GM21576 (cell line): ENCODE measurements around the gene ZC3H12A.

Experiments
- ATAC-seq: cut with Tn5 transposase; IDR thresholded peaks from one replicate; pipeline ENCODE4 v1.9.1; 2021; ENCODE audit warnings: mild to moderate bottlenecking, moderate library complexity; ENCODE audit not compliant: unreplicated experiment

ZC3H12A gene

DNA sequence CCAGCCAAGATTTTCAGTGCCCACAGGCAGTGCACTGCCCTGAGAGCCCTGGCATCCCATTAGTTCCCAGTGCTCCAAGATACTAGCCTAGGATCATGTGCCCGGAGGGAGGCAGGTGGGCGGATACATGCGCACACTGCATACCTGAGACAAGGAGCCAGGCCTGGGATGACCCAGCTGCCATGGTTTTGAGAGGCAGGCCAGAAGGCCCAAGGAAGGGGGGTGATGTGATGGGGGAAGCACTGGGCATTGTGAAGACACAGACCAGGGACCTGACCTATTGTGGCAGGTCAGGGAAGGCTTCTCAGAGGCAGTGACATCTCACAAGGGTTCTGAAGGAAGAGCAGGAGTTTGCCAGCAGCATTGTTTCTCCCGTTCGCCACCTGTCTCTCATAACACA, 3.6 kb downstream of the ZC3H12A start:
- ATAC-seq = no peak

DNA sequence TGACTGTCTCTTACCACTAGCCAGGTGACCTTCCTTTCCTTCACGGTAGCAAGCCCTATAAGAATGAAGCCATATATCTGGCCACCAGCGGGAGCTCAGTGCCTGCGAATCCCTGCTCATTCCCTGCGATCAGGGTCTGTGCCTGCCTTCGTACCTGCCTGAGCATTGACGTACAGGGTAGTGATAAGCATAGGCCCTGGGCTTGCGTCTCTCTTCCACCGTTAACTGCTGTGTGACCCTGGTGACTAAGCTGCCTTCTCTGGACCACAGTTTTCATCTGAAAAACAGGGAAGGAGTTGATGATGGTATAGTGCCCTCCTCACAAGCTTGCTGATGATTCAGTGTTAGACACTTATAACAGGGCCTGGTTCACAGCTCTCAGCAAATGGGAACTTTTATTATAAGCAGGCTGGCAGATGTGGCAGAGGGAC, 4.1 kb downstream of the ZC3H12A start:
- ATAC-seq = no peak

DNA sequence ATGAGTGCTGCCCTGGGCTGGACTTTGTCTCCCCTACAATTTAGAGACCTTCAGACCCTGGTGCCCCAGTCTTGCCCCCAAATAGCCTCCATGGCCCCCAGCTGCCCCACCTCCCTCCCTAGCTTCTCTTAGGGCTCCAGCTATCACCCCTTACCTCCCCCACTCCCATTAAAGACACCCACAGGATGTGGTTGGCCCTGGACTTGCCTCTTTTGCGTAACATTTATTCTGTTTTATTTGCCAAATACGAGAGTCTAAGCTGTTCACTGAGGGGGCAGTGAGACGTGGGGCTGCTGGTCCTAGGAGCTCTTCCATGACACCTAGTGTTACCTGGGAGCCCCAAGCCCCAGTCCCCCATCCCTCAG, 4.5 kb downstream of the ZC3H12A start:
- ATAC-seq = no peak

DNA sequence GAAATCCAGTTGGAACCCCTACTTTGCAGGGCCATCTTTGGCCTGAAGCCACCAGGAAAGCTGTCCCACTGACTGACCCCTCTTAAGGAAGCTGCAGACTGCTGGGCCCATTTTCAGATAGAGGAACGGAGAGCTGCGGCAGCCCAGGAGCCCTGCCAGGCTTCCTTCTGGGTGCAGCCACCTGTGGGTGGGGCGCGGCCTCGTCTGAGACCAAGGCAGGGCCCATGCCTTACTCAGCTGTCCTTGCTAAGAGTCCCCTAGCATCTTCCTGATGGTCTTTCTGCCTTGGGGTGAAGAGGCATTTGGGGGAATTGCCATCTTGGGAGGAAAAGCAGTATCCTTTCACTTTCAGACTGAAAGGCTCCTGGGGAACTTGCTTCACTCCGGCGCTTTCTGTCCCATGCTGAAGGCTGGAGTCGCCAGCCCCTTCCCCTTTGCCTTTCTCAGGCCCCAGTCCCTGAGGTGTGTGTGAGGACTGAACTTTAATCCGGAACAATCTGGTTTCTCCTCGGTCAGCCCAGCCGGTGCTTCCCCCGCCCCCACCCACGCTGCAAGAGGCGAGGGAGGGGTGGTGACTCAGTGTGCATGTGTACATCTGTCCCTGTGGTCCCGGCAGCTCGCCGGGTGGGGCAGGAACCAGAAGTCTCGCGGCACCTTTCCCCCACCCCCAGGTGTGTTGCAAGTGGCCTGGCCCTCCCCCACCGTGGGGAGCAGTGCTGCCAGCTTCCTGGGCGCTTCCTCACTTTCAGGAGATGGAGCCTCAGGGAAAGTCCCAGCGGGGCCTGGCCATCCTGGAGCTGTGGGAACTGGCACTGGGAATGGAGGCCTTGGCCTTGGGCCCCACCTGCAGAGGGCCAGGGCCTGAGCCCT, 5.1 kb downstream of the ZC3H12A start:
- peak; percentile 29 for ATAC-seq

DNA sequence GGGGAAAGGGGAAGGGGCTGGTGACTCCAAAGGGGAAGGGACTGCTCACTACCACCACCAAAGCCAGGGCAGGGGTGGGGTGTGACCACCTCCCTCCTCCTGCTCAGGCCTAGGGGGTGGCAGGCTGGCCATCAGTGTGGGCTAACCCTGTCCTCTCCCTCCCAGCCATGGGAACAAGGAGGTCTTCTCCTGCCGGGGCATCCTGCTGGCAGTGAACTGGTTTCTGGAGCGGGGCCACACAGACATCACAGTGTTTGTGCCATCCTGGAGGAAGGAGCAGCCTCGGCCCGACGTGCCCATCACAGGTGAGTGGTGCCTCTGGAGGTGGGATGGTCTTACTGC, 5.7 kb downstream of the ZC3H12A start:
- no peak for ATAC-seq

DNA sequence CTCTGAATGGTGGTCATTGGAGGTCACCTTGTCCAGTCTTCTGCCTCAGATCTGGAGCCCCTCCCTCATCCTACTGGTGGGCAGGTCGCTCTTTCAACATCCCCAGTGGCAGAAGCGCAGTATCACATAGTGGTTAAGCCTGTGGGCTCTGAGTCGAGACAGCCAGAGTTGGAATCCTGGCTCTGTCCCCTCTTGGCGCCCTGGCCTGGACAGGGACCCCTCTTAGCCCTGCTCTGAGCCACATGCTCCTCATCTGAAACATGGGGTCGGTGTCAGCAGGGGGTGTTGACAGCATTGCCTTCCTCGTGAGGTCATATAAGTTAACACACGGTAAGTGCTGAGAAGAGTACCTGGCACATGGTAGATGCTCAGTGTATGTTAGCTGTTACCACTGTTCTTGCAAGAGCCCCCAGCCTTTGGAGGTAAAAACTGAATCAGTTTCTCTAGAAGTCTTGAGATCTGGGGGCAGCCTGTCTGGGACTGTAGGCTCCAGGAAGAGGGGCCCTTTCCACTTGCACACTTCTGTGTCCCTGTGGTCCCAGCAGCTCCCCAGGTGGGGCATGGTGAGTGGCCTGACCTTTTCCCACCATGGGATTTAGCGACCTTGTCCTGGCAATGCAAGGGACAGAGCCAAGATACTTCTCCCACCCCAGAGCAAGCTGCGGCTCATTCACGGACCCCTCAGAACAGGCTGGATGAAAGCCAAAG, 6.4 kb downstream of the ZC3H12A start:
- no peak for ATAC-seq

DNA sequence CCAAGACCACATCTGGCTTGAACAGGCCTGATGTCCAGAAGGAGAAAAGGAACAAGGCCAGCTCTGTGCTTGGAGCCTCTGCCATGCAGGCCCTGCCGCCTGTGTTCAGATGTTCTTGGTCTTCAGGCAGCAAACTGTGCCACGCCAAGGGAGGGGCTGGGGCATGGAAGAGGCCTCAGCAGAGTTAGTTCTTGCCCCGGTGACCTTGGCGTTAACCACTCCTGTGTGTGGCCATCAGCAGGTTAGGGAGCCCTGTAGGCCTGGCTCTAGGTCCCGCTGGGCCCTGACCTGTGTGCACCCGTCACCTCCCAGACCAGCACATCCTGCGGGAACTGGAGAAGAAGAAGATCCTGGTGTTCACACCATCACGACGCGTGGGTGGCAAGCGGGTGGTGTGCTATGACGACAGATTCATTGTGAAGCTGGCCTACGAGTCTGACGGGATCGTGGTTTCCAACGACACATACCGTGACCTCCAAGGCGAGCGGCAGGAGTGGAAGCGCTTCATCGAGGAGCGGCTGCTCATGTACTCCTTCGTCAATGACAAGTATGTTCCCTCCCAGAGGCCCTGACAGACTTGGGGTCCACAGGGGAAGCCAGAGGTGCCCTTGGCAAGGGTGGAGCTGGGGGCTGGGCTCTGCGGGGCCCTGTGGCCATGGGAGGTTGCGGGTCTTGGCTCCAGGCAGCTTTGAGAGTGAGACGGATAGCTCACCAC, 7.1 kb downstream of the ZC3H12A start:
- no peak for ATAC-seq

DNA sequence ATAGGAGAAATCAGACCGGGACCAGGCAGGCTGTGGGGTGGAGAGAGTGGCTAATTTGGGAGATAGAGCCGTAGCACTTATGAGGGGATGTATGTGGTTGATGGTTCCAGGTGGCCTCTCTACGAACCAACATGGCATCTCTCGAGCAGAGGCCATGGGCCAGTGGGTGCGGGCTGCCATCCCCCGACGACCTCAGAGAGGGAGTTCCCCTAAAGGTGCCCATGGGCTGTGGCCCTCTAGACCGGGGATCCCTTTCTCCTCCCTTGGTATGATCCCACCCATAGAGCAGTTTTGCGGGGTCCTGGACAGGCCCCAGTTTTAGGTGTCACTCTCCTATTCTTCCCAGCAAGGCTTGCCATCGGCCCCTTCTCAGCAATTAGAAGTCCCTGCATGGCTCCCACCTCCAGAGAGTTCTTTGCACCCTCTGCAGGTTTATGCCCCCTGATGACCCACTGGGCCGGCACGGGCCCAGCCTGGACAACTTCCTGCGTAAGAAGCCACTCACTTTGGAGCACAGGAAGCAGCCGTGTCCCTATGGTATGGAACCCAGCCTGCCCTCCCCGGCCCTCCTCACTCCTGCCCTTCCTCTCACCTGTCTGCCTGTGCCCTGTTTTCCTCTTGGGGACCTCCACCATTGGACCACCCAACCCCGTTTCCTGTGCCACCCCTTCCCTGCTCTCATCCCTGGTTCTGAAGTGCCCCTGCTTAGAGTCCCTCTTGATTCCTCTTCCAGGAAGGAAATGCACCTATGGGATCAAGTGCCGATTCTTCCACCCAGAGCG, 7.8 kb downstream of the ZC3H12A start:
- ATAC-seq = no peak

DNA sequence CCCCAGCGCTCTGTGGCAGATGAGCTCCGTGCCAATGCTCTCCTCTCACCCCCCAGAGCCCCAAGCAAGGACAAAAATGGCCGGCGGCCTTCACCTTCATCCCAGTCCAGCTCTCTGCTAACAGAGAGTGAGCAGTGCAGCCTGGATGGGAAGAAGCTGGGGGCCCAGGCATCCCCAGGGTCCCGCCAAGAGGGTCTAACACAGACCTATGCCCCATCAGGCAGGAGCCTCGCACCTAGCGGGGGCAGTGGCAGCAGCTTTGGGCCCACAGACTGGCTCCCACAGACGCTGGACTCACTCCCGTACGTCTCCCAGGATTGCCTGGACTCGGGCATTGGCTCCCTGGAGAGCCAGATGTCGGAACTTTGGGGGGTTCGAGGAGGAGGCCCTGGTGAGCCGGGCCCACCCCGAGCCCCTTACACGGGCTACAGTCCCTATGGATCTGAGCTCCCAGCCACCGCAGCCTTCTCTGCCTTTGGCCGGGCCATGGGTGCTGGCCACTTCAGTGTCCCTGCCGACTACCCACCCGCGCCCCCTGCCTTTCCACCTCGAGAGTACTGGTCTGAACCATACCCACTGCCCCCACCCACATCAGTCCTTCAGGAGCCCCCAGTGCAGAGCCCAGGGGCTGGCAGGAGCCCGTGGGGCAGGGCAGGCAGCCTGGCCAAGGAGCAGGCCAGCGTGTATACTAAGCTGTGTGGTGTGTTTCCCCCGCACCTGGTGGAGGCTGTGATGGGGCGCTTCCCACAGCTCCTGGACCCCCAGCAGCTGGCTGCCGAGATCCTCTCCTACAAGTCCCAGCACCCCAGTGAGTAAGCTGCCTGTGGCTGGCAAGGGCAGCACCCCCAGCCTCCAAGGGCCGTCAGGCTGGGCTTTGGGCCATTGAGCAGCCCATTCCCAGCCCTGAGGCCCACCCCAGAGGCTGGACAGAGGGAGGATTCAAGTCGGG, 8.7 kb downstream of the ZC3H12A start:
- ATAC-seq = no peak

DNA sequence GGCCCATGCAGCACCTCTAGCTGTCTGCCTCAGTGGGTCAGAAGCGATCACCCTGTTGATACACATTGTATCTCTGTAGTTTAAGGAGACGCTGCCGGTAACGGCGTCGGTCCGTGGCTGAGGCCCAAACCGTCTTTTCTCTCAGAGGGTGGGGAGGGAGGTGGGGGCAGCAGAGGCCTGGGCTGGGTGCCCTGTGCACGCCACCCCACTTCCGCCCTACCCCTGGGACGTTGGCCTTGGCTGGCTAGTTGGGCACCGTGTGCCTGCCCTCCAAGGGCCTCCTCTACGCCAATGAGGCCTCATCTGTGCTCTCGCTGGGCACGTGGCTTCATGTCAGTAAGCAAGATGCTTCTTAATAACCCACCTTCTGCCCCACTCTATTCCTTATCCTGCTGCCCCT, 9.4 kb downstream of the ZC3H12A start:
- ATAC-seq = no peak

DNA sequence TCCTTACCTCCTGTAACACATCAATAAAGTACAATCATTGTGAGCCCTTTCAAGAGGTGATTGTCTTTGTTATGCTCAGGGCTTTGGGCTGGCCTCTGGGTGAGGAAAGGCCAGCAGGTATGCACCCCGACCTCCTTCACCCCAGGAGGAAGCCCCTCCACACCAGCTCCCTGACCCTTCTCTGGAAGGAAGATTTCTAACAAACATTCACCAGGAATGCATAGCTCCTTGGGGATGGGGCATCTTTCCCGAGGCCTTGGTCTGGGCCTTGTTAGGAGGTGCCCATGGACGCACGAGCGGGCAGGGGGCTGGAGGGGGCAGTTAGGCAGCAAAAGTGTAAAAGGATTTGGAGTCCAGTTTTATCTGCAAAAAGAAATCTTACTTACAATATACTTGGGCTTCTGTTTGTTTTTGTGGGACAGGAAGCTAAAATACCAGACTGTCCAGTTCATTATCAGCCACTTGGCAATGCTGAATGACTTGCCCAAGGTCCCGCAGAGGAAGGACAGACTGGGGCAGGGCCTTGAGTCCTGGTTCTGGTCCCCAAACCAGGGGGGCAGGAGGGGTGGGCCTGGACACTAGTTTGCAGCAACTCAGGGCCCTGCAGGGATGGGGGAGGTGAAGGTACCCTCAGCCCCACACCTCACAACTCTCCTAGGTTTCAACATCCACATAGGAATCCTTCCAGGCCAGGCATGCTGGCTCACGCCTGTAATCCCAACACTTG, 10.1 kb downstream of the ZC3H12A start:
- no peak for ATAC-seq

DNA sequence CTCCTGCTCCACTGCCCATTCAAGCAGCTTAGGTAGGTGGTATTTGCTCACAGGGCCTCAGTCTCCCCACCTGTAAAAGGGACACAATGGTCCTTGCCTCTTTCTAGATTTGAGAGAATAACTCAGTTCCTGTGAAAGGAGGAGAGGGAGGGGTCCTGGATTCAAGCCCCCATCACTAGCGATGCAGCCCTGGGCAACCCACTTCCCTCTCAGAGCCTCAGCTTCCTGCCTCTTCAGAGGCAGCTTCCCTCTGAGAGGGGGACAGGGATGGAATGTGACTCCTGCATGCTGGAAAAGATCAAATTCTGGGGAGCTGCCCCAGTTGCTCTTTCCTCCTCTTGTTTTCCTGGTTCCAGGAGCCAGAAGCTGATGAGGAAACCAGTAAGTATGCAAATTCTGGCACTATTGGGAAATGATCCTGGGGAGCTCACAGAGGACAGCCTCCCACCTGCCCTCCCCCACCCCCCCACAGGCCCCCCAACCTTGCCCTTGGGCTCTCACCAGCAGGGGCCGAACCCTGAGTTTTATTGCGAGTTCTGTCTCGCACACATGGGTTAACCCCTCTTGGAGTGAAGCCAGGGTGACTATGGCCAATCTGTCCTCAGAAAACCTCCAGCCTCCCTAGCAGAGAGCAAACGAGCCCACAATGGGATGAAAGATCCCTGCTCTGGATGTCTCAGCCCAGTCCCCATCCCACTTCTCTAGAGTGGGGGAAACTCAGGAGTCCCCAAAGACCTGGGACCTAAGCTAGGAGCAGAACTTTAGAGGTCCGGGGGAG, 11.7 kb downstream of the ZC3H12A start:
- ATAC-seq = no peak

DNA sequence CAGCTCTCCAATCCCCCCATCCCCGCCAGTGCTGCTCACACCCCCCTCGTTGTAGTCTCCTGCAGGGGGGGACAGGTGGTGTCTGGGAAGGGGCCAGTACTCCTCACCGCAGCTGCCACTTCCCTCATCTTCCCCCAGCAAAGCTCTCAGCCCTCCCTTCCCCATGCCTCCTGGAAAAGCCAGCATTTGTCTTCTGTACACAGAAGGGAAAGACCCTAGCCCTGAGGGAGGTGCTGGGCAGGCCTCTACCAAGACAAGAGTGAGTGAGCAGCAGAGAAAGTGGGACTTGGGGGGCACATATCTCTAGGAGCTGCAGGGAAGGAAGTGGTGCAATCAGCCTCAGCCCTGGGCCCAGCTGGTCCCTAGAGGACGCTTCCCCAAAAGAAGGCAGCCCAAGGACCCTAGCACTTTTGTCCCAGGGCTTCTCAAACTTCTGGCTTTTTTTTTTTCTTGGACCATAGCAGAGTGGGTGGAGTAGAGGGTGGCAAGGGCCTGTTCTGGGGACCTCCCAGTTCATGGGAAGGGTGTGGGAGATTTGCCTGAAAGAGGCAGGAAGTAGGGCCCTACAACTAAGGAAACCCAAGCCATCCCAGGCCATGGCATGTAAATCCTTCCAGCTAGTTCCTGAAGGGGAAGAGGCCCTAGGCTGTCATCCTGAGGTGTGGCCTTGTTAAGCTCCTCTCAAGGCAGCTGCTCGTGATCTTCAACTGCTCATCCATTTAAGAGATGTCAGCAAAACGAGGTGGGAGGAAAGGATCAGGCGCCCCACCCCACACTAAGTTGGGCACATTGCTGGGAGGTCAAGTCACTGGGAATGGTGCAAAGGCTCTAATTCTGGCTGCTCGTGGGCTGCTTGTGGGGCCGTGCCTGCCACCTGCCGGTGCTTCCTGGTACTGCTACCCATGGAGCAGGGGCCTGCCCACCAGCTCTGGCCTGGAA, 12.6 kb downstream of the ZC3H12A start:
- ATAC-seq = no peak

DNA sequence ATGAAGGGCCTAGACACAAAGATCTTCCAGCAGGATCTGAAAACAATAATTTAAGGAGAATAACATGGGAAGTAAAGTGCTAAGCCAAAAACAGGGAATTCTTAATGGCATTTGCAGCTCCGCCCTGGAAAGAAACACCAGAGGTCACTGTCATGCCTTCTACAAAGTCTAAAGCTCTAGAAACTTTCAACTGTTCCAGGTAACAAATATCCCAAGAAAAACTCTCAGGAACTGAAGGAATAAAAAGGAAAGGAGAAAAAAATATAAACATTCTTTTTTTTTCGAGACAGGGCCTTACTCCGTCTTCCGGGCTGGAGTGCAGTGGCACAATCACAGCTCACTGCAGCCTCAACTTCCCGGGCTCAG, 13.2 kb downstream of the ZC3H12A start:
- no peak for ATAC-seq

DNA sequence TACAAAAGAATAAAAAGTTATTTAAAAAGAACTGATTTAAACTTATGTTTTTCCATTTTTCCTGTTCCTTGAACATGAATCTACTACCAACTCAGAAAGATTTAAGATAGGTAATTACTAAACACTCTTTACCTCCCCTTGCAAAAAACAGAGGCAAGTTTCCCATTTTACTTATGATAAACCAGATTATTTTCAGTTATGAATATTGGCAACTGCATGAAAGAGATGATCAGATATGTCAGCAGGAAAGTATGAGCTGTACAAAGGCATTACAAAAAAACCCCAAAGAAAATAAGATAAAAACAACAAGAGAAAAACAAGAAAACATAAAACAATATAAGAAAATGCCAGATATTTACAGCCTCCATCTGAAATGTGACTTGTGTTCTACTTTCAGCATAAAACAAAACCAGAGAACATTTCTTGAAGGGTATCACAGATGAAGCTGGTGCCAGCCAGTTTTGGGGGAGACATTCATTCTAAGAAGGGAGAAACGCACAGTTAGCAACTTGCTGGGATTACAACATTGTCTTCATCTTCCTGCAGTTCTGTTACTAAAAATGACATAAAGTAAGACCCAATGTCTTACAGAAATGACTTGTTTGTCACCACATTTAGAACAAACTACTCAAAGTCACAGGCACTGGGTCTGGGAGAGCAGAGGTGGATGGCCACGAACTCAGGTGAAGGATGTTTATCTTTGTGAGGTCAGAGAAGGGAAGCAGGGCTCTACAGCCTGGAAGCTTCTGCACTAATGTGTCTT, 19.1 kb downstream of the ZC3H12A start:
- ATAC-seq = no peak

DNA sequence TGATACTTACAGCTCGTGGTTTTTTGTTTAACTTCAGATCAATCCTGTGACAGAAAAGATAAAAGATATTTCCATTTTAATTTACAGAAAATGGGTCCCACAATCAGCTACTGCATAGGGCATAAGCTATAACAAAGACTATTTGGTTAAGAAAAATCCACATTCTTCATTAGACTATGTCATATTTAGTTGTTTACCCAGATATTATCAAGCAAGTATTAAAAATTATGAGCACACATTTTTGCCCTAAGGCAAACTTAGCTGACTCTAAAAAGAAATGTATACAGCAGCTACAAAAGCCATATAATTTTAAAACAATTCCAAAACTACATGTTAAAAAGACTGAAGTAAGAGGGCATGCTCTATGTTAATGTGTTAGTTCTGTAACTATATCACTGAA, 21.5 kb downstream of the ZC3H12A start:
- no peak for ATAC-seq

DNA sequence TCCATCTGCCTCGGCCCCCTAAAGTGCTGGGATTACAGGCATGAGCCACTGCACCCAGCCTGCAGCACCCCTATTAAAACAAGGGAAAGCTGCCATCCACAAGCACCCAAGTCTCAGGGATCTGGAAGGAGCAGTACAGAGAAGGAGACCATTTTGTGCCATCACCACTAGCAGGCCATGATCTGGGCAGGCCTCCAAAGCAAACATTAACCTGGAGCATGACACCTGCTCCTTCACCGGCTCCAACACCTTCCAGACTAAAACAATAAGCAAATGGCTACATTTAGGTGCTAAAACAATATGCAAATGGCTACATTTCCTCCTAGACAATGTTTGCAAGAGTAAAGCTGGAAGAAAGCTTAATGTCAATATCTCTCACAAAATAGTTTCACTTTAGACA, 23.5 kb downstream of the ZC3H12A start:
- ATAC-seq = no peak
